ENCODE measurements around the gene VPS8.

DNA sequence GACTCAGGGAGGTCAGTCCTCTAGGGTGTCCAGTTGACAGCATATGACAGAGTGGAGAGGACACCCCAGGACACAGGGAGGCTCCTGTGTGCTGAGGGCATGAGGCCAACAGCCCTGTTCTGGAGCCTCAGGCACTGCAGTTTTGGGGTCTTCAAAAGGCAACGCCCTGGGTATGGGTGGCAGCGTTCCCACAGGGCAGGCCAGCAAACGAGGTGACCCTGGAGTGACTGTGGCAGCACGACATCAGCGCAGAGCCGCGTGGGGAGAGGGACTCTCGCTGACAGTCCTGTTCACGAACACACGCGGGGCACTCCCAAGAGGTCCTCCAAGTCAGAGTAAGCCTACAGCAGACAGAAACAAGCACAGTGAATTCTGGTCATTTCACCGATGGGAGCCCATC, 41.4 kb upstream of the VPS8 start:
- TF ChIP-seq ARNTL (CRISPR knock-in tag; IDR thresholded peaks at IDR 0.05; ENCODE audit: borderline replicate concordance, low read depth) = no peak
- TF ChIP-seq RARB (CRISPR knock-in tag; IDR thresholded peaks at IDR 0.05) = no peak
- TF ChIP-seq ZFP3 (CRISPR knock-in tag; IDR thresholded peaks at IDR 0.05) = no peak
- TF ChIP-seq, protein P1, sequence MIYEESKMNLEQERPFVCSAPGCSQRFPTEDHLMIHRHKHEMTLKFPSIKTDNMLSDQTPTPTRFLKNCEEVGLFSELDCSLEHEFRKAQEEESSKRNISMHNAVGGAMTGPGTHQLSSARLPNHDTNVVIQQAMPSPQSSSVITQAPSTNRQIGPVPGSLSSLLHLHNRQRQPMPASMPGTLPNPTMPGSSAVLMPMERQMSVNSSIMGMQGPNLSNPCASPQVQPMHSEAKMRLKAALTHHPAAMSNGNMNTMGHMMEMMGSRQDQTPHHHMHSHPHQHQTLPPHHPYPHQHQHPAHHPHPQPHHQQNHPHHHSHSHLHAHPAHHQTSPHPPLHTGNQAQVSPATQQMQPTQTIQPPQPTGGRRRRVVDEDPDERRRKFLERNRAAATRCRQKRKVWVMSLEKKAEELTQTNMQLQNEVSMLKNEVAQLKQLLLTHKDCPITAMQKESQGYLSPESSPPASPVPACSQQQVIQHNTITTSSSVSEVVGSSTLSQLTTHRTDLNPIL (CRISPR knock-in tag; IDR thresholded peaks at IDR 0.05; ENCODE audit: low read depth) = no peak
- TF ChIP-seq, protein P2, sequence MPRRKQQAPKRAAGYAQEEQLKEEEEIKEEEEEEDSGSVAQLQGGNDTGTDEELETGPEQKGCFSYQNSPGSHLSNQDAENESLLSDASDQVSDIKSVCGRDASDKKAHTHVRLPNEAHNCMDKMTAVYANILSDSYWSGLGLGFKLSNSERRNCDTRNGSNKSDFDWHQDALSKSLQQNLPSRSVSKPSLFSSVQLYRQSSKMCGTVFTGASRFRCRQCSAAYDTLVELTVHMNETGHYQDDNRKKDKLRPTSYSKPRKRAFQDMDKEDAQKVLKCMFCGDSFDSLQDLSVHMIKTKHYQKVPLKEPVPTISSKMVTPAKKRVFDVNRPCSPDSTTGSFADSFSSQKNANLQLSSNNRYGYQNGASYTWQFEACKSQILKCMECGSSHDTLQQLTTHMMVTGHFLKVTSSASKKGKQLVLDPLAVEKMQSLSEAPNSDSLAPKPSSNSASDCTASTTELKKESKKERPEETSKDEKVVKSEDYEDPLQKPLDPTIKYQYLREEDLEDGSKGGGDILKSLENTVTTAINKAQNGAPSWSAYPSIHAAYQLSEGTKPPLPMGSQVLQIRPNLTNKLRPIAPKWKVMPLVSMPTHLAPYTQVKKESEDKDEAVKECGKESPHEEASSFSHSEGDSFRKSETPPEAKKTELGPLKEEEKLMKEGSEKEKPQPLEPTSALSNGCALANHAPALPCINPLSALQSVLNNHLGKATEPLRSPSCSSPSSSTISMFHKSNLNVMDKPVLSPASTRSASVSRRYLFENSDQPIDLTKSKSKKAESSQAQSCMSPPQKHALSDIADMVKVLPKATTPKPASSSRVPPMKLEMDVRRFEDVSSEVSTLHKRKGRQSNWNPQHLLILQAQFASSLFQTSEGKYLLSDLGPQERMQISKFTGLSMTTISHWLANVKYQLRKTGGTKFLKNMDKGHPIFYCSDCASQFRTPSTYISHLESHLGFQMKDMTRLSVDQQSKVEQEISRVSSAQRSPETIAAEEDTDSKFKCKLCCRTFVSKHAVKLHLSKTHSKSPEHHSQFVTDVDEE (CRISPR knock-in tag; IDR thresholded peaks at IDR 0.05) = no peak
- TF ChIP-seq, protein P3, sequence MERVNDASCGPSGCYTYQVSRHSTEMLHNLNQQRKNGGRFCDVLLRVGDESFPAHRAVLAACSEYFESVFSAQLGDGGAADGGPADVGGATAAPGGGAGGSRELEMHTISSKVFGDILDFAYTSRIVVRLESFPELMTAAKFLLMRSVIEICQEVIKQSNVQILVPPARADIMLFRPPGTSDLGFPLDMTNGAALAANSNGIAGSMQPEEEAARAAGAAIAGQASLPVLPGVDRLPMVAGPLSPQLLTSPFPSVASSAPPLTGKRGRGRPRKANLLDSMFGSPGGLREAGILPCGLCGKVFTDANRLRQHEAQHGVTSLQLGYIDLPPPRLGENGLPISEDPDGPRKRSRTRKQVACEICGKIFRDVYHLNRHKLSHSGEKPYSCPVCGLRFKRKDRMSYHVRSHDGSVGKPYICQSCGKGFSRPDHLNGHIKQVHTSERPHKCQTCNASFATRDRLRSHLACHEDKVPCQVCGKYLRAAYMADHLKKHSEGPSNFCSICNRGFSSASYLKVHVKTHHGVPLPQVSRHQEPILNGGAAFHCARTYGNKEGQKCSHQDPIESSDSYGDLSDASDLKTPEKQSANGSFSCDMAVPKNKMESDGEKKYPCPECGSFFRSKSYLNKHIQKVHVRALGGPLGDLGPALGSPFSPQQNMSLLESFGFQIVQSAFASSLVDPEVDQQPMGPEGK (CRISPR knock-in tag; IDR thresholded peaks at IDR 0.05; ENCODE audit: borderline replicate concordance) = no peak
- TF ChIP-seq, protein P4, sequence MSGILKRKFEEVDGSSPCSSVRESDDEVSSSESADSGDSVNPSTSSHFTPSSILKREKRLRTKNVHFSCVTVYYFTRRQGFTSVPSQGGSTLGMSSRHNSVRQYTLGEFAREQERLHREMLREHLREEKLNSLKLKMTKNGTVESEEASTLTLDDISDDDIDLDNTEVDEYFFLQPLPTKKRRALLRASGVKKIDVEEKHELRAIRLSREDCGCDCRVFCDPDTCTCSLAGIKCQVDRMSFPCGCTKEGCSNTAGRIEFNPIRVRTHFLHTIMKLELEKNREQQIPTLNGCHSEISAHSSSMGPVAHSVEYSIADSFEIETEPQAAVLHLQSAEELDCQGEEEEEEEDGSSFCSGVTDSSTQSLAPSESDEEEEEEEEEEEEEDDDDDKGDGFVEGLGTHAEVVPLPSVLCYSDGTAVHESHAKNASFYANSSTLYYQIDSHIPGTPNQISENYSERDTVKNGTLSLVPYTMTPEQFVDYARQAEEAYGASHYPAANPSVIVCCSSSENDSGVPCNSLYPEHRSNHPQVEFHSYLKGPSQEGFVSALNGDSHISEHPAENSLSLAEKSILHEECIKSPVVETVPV (CRISPR knock-in tag; IDR thresholded peaks at IDR 0.05) = no peak
- TF ChIP-seq CSDC2 (CRISPR knock-in tag; IDR thresholded peaks at IDR 0.05) = no peak
- TF ChIP-seq ESRRG (CRISPR knock-in tag; IDR thresholded peaks at IDR 0.05) = no peak
- no peak for TF ChIP-seq TOX (CRISPR knock-in tag; IDR thresholded peaks at IDR 0.05; ENCODE audit: borderline replicate concordance)
- TF ChIP-seq ZFP30 (CRISPR knock-in tag; IDR thresholded peaks at IDR 0.05) = no peak
- TF ChIP-seq ZNF8 (CRISPR knock-in tag; IDR thresholded peaks at IDR 0.05) = no peak
- TF ChIP-seq TCF4 (CRISPR knock-in tag; IDR thresholded peaks at IDR 0.05; ENCODE audit: borderline replicate concordance) = no peak
- no peak for TF ChIP-seq ZC3H10 (CRISPR knock-in tag; IDR thresholded peaks at IDR 0.05)
